ELF-1 (cell line): Measurements from ENCODE around the gene IL17REL.
A peak's percentile ranks its signal among the peaks of the same experiment; 100 is the strongest.

Experiments used
- DNase-seq: peaks from one replicate; pipeline ENCODE4 v3.0.0-alpha.2; 2016; ENCODE audit warnings: low read depth, low spot score

Gene IL17REL

DNA sequence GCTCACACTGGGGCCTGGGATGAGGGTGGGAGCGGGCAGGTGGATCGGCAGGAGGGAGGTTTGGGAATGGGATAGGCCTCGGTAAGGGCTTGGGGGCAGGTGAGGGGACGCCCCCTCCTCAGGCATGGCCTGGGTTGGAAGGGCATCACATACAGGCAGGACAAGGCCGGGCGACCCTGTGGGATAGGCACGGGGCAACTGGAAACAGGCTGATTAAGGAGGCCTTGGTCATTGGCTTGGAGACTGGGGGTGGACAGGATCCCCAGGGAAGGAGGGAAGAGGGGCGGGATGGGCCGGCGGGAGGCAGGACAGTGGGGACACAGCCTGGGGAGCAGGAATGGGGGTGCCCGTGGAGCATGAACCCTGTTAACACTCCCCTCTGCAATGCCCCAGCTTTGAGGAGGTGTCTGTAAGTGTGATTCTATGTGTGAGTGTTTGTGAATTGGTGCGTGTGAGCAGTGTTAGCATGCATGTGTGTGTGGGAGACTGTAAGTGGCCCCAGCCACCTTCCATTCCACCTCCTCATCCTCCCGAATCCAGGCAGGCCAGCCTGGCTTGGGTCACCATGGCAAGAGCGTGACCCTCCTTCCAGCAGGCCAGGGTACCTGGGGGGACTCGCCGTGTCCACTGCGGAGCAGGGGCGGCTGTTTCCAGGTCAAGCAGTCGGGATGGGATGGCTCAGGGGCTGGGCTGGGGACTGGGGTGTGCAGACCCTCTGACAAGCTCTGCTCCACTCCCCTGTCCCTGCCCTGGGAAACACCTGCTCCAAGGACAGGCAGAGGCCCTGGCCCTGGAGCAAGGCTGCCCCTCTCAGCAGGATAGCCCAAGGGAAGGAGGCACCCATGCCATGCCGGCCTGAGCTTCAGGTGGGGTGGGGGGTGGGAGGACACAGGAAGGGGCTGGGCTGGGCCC lies 55.4 kb downstream of the IL17REL start:
- no peak for DNase-seq

GRCh38 chr22:49956418-49956770 lies 56.2 kb downstream of the IL17REL start:
- DNase-seq = no peak

DNA sequence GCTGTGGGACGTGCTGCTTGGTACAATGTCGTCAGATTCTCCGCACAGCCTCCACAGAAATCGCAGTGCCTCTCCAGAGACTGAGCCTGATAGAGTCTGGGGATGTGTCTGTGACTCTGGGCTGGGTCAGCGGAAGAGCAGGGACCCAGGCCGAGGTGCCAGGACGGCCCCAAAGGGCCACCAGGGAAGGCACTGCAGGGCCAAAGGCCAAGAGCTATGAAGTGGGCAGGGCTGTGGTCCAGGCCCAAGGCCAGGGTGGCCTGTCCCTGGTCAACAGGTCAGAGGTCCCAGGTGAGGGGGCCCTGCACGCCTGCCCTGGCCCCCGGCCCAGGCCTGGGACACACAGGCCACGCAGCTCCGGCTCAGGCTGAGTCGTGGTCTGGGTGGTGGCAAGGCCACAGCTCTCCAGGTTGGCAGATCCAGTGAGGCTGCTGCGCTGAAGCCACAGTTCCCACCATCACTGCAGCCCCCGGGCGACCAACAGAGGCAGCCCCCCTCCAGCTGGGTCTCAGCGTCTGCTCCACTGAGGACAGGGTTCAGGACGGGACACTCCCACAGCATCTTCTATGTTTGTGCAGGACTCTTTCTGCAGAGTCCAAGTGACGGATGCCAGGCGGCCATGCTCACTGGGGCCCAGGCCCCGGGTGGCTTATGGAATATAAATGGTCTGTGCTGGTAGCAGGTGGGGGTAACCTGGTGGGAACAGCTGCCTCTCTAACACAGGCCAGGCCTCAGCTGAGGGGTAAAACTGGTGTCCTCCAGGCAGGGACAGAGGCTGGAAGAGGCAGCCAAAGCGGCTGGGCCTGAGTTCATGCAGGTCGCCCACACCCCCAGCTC lies 56.8 kb downstream of the IL17REL start:
- no peak for DNase-seq

GRCh38 chr22:49954991-49955580 lies 57.5 kb downstream of the IL17REL start:
- no peak for DNase-seq

- DNase-seq = no peak
Observed at GRCh38 chr22:49954354-49954753, 58.2 kb downstream of the IL17REL start.

GRCh38 chr22:49953680-49954344 lies 58.8 kb downstream of the IL17REL start:
- DNase-seq = no peak

DNA sequence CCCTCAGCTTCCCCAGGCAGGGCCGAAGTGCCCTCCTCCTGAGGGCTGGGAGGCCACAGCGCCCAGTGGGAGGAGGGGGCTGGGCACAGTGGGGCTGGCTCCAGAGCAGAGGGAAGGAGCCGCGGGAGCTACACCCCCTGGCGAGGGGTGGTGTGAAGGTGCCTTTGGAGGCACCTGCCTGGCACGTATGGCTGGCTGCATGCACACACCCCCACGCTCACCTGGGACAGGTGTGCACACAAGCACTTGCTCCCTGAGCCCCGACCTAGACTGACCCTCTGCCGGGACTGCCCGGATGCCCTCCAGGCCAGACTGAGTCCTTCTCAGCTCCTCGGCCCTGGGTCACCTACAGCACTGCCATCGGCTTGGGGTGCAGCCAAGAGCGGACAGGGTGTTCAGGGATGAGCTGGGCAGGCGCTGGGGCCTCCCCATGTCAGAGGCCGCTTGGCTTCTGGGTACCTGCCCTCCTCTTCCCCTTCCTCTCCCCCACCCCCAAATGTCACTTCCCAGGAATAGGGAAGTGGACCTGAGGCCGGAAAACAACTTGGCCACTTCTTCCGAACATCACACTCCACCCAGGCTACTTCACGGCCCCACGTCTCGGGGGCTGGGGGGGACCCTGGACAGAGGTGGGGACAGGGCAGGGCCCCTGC lies 59.4 kb downstream of the IL17REL start:
- no peak for DNase-seq

GRCh38 chr22:49951986-49952896 lies 60.3 kb downstream of the IL17REL start:
- DNase-seq = peak; percentile 67

DNA sequence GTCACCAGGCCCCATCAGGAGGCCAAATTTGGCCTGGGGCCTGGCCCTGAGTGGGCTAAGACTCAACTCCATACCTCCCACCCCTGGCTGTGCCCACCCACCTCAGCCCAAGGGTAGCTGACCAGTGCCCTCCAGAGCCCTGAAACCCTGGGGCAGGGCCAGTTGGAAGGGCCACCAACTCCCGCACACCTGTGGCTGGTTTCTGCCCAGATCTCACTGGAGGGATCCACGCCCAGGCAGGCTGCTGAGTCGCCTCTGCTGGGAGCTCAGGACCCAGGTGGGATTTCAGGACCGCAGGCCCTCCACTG lies 60.9 kb downstream of the IL17REL start:
- no peak for DNase-seq

GRCh38 chr22:49951000-49951677 lies 61.4 kb downstream of the IL17REL start:
- DNase-seq = peak; percentile 63

DNA sequence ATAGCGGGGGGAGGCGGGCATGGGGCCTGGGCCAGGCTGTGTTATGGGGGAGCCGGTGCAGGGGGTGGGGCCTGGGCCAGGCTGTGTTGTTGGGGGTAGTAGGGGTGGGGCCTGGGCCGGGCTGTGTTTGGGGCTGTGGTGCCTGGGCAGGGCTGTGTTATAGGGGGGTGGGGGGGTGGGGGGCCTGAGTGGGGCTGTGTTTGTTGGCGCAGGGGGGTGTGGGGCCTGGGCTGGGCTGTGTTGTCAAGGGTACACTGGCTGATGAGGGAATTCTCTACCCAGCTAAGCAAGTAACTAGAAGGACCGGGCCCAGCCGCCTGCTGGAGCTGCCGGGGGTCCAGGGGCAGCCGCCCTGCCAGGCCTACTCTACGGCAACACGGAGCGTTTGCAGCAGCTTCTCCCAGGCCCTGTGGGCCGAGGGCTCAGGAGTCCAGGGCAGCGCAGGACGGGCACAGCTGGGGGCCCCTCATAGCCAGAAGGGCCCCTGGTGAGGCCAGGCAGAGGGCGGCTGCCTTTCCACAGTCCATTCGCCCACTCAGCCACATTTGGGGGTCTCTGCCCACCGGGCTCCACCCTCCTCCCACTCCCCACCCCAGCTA lies 62.1 kb downstream of the IL17REL start:
- DNase-seq = no peak

- DNase-seq = no peak
Observed at GRCh38 chr22:49949914-49950292, 62.7 kb downstream of the IL17REL start.

- DNase-seq = no peak
Observed at GRCh38 chr22:49948958-49949913, 63.3 kb downstream of the IL17REL start.

DNA sequence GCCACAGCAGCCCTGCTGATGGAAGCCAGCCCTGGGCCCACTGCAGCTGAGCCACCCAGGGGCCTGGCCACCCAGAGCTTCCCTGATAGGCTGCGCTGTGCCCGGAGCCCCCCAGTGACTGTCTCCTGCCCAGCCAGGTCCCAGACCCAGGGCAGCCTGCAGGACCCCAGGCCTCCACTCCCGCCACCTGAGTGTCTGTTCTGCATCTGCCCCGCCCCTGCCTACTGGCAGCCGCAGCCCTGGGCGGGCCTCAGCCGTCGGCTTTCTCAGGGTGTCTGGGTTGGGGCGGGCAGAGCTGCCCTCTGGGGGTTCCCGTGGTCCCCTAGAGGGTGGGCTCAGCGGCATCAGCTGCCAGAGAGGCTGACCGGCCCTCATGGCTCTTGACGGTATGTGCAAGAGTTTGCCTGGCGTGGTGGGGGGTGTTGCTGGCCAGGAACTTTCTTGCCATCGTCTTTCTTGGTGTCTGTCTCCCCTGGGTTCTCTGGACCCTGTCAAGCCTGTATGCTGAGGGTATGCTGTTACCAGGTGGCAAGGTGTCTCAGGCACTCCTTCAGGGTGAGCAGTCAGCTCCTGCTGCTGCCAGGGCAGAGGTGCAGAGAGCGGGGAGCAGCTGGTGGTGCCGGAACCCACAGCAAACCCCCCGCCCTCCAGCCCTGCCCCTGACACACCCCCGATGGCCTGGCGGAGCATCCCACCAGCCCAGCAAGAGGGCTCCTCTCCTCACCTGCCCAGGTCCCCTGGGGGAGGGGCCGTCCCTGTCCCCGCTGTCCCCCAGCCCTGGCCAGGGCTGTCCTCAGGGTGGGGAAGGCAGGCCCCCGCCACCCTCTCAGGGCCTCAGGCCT lies 64.2 kb downstream of the IL17REL start:
- no peak for DNase-seq

GRCh38 chr22:49947296-49947622 lies 65.3 kb downstream of the IL17REL start:
- no peak for DNase-seq

DNA sequence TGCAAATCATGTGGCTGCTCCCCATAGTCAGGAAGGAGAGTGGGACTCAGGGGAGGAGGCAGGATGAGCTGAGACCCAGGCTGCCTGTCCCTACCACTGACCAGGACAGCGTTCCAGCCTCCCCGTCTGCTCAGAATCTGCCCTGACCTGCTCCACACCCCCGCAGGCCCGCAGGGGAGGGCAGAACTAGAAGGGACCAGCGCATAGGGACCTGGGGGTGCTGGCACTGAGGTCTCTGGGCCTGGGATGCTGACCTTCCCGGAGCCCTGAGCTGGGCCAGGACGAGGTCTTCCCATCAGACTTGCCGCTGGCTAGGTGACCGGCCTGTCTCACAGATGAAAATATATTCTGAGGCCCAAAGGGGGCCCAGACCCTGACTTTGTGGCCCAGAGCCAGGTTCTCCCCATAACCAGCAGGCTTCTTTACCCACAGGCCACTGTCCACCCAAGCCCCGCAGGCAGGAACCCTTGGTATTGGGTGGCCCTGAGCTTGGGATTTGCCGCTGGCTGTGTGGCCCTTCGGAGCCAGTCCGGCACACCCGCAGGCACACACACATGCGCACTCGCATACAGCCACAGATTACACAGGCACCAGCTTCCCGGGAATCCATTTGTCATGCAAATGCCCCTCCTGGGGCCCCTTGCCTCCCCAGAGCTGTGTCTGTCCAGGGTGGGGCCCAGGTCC lies 65.8 kb downstream of the IL17REL start:
- peak; percentile 89 for DNase-seq
